HUDEP-2 (cell line): ENCODE results near the gene CDH7.

Experiments
- DNase-seq, 76 experiments: peaks; one replicate each; lab custom pipeline; 2025; ENCODE audit not compliant: unreplicated experiment in 76 of 76; lab: John Stamatoyannopoulos, UW

The CDH7 gene

GRCh38 chr18:65750389-65751154, at the start of gene CDH7:
CDH7 (plus strand) TSS chr18:65751012; CDS start chr18:65762843, 11,831 bp downstream.
- no peak for DNase-seq

DNA sequence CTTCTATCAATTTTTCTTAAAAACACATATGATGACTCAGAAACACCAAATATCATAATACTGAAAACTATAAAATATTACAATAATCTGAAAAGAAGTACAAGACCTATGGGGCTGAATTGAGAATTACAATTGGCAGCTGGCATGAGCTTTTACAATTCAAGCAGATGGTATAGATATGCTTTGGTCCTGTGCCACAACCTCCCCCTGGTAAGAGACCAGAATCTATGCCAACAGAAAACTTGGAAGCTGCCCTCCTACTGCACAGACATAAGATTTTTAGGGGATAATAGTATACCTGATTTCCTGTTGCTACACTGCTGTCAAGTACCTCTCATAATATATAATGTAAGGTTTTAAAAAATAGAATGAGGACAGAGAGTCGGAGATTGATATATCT, 46.8 kb upstream of the CDH7 start:
- no peak for DNase-seq

DNA sequence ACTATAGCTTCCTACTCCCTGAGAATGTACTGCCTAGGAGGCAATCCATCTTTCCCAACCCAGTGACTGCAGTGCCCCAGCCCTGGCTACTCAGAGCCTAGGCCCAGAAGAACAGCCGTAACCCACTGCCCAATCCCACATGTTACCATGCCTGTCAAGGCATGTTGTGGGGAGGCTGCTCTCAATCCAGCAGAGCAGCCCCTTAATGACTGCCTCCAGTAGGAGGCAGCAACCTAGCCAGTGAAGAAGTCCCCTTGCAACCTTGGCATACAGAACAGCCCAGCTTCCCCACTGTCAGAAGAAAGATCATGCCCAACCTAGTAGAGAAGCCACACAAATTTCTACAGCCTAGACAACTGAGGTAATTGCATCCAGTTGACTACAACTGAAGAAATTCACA, 44.2 kb upstream of the CDH7 start:
- no peak for DNase-seq

DNA sequence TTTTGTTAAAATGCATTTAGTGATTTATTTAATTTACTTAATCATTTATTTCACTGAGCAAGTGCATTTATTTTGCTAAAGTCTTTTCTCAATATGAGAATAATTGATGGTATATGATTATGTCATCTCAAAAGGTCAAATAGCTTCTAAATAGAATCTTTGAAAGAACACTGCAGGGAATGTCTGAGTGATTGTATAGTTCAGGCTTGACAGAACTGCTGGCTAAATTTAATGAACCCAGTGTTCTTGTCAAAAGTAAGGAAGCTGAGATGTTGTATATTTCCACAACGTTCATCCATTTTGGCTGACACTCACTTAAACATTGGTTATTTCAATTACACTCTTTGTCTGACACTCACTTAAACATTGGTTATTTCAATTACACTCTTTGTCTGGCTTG, 39.3 kb upstream of the CDH7 start:
- no peak for DNase-seq

GRCh38 chr18:65721619-65722018, 29.2 kb upstream of the CDH7 start:
- DNase-seq = no peak

DNA sequence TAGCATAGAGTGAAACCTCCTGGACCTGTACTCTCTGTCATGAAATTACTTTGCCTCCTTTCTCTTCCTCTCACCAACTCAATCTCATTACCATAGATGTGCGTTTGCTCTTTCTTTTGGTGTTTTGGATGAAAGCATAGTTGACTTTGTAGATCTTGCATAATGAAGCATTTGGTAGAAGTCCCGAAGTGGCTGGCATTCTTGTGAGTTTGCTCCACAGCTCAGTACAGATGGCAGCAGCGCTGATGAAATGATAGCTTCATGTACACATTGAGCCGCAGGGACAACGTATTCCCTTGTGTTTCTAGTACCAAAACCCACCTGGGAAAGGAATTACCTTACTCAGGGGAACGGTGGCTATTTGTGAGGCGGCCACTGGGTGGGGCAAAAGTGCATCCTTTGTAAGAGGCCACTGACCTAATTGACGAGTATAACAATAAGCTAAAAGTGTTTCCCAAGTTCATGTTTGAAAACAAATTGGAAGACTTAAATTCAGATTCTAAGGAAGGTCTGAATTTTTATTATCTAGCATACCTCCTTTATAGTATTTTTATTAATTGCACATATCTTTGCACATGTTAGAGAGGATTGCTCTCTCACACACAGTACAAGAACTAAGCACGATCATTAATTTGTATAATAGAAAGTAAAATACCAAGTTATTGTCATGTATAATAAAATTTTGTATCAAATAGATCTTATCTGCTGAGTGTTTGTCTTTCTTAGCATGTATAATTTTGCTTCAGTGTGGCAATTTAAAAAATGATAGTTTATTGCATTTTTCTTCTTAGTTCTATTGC, 25.4 kb upstream of the CDH7 start:
- DNase-seq = no peak

- DNase-seq = no peak
These were observed 15.7 kb upstream of the CDH7 start for GRCh38 chr18:65735155-65735554.

DNA sequence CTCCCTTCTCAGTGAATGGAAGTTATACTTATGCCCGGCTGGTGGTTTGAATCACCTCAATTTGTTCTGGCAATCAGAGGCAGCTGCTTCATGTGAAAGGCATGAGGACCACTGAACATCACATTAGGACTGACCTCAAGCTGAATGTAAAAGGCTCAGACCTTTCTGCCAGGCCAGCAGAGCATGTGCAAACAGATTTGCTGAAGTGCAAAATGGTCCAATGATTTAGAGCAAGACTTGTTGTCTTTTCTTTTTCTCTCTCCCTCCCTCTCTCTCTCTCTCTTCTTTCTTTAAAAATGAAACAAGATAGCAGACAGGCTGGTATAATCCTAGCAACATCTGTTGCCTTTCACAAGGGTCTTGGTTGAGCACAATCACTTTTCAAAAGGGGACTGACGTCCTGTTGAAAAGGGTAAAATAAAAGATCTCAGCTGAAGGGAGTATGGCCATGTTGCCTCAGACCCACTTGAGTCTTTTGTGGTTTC, 13.3 kb upstream of the CDH7 start:
- DNase-seq = no peak

GRCh38 chr18:65746936-65747335, 3.9 kb upstream of the CDH7 start:
- DNase-seq = no peak

GRCh38 chr18:65748321-65748720, 2.5 kb upstream of the CDH7 start:
- no peak for DNase-seq

- no peak for DNase-seq
These were observed 971 bp upstream of the CDH7 start for GRCh38 chr18:65749841-65750240.

GRCh38 chr18:65751155-65752085, 608 bp downstream of the CDH7 start:
- no peak for DNase-seq

- DNase-seq = no peak
These were observed 2.0 kb downstream of the CDH7 start for GRCh38 chr18:65752625-65753325.

GRCh38 chr18:65753520-65753919, 2.7 kb downstream of the CDH7 start:
- peak in 1 of 76 experiments; percentile 1 for DNase-seq

- peak in 1 of 76 experiments; percentile 0 for DNase-seq
These were observed 3.3 kb downstream of the CDH7 start for GRCh38 chr18:65754121-65754520.

GRCh38 chr18:65755616-65756015, 4.8 kb downstream of the CDH7 start:
- DNase-seq = no peak

- no peak for DNase-seq
These were observed 9.6 kb downstream of the CDH7 start for GRCh38 chr18:65760457-65760856.

DNA sequence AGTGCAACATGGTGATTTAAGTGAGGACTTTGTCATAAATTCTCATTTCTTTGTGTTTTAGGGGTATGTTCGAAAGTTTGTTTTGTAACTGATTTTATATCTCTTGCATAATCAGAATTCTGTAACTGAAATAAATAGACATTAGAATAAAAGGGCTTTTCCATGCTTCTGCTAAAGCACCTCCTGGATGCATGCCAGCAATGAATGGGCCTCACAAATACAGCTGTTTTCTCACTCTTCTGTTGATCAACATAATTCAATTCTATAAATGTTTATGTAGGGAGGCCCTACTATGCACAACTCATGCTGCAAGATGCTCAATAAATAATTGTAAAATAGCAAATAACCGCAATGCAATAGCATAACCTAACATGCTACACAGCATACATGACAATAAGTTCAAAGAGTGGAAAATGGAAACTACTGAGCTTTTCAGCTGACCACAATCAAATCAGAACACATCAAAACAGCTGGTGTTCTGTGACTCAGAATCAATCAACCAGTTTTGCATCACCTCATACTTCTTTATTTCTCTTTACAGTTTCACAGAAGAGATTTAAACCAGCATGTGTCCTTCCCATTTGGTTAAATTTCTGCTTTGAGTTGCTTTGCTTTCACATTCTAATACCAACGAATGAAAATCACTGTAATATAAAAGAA, 11.0 kb downstream of the CDH7 start:
- no peak for DNase-seq

DNA sequence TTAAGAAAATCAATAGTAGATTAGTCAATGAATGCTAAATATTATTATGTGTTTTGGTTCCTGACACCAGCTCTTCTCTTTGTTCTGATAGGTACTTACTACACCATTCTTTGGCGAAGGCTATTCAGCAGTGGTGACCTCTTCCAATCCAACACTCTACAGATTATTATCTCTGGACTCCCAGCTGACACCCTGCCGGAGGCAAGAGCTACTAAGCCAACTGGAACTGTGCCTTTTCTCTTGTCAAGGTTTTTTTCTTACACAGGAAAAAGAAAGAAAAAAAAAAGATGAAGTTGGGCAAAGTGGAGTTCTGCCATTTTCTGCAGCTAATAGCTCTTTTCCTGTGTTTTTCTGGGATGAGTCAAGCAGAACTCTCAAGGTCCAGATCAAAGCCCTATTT, 11.7 kb downstream of the CDH7 start:
- DNase-seq = no peak

DNA sequence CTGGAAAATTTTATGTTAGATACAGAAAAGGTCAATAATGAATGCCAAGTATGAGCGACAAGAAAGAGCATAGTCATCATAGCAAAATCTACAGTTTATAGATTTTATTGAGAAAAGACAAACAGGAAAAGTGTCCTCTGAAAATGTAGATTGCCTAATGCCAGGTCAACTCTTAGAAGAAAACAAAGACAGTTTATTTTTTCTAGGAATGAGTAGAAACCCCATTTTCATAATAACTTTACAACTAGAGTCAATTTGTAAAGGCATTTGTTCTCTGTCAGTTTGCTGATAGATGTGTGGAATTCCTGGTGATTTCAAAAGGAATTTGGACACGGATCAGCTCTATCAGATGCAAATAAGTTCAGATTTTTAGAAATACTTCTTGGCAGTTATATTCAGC, 16.6 kb downstream of the CDH7 start:
- DNase-seq = no peak
